Measurements from ENCODE around the gene CABP4. TPM values are rescaled to one million over a fixed set of nuclear protein-coding genes. Genes with fewer than 3 reads are reported as not detected.

Gene CABP4
- total RNA-seq, 4 donors from 2014 or later: 1.1 to 5.1 (median 1.8) TPM

GRCh38 chr11:67504005-67504949 is 49.1 kb downstream of the CABP4 start:
- TF ChIP-seq CTCF (IDR thresholded peaks at IDR 0.05; ENCODE audit: low read depth): no peak

GRCh38 chr11:67504950-67505581 is 49.9 kb downstream of the CABP4 start, which contains the start of gene PITPNM1:
PITPNM1 (minus strand) TSS chr11:67505363; CDS start chr11:67504180, 1,183 bp downstream.
- no peak for TF ChIP-seq CTCF (IDR thresholded peaks at IDR 0.05; ENCODE audit: low read depth)

GRCh38 chr11:67505605-67506396 is 50.6 kb downstream of the CABP4 start:
- TF ChIP-seq CTCF (IDR thresholded peaks at IDR 0.05; ENCODE audit: low read depth): no peak

- TF ChIP-seq CTCF (IDR thresholded peaks at IDR 0.05; ENCODE audit: low read depth): no peak
These were observed 51.4 kb downstream of the CABP4 start for GRCh38 chr11:67506426-67507051.

- no peak for TF ChIP-seq CTCF (IDR thresholded peaks at IDR 0.05; ENCODE audit: low read depth)
These were observed 52.2 kb downstream of the CABP4 start for GRCh38 chr11:67507242-67507863.

- no peak for TF ChIP-seq CTCF (IDR thresholded peaks at IDR 0.05; ENCODE audit: low read depth)
These were observed 52.8 kb downstream of the CABP4 start, which contains the start of gene CDK2AP2 for GRCh38 chr11:67507864-67508485. CDK2AP2 (minus strand) TSS chr11:67508162; CDS start chr11:67508082, 80 bp downstream.

Measured in subcutaneous adipose tissue (tissue), 4 donors.